PFSK-1 (cell line): ENCODE measurements around the gene KCNIP3.

Experiments
- FOXP2 ChIP-seq: optimal IDR thresholded peaks from 2 replicates; pipeline ENCODE3; 2011; ENCODE audit warnings: borderline replicate concordance, control low read depth, inconsistent platforms; ENCODE audit not compliant: insufficient read depth; ENCODE audit errors: extremely low read length, extremely low read depth
- POLR2AphosphoS5 ChIP-seq: IDR thresholded peaks from 2 replicates; pipeline ENCODE4 v1.6.1; 2012; ENCODE audit warnings: low read depth, mild to moderate bottlenecking, control low read depth, low read length, moderate library complexity
- REST ChIP-seq, 2 experiments: IDR thresholded peaks; 2 replicates each; pipeline versions ENCODE4 v1.6.1 to v1.8.0; 2011 to 2012; ENCODE audit warnings: low read depth in 2 of 2, low read length in 2 of 2, control low read depth in 1 of 2, inconsistent platforms in 1 of 2, mild to moderate bottlenecking in 1 of 2, moderate library complexity in 1 of 2; ENCODE audit not compliant: insufficient read depth in 1 of 2
- SIN3A ChIP-seq: IDR thresholded peaks from 2 replicates; pipeline ENCODE4 v1.6.1; 2012; ENCODE audit warnings: mild to moderate bottlenecking, low read length, moderate library complexity, borderline replicate concordance; ENCODE audit not compliant: insufficient read depth
- TAF1 ChIP-seq: IDR thresholded peaks from 2 replicates; pipeline ENCODE4 v1.6.1; 2012; ENCODE audit warnings: low read length, control low read depth, borderline replicate concordance; ENCODE audit not compliant: insufficient read depth

KCNIP3 gene

GRCh38 chr2:95337829-95338228 is 40.7 kb downstream of the KCNIP3 start:
- TF ChIP-seq SIN3A (no peak), REST (IDR thresholded peaks at IDR 0.05; ENCODE audit: insufficient read depth in 1 of 2, low read depth in 2 of 2, low read length in 2 of 2) (no peak), FOXP2 (no peak), POLR2AphosphoS5 (no peak), TAF1 (no peak)

- TF ChIP-seq POLR2AphosphoS5: no peak
- TF ChIP-seq SIN3A: no peak
- no peak for TF ChIP-seq REST (IDR thresholded peaks at IDR 0.05; ENCODE audit: insufficient read depth in 1 of 2, low read depth in 2 of 2, low read length in 2 of 2)
- no peak for TF ChIP-seq FOXP2
- no peak for TF ChIP-seq TAF1
Observed at GRCh38 chr2:95342556-95343320, 45.6 kb downstream of the KCNIP3 start.

DNA sequence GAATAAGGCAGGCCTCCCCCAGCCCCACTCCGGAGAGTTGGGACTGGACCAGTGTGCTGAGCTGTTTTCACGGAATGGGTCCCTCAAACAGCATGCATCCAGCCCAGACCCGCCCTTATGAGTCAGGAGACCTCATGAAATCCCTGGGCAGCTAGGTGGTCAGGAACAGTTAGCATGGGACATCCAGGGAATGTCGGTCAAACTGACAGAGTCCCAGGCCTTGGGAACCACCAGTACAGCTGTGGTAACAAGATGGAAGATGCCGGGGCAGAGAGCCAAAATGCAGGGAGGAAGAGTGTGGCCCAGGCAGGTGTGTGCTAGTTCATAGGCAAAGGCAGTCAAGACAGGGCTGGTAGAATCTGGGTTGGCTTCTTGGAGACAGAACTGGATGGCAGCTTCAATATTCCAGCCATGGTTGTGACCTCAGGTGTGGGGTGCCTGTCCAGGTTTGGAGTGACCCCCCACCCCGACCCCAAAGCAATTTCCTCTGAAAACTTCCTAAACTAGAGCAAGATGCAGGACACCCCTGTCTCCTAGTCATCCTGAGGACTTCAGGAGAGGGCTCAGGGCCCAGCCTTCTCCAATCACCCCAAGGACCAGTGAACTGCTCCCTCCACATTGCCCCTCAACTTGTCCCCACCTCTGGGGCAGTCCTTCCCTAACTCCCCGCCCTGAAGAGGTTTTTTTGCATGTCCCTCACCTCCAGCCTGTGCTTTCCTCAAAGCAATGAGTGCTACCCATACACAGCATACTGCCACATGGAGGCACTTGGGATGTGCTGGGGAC is 46.5 kb downstream of the KCNIP3 start:
- TF ChIP-seq SIN3A (no peak), TAF1 (no peak), REST (IDR thresholded peaks at IDR 0.05; ENCODE audit: insufficient read depth in 1 of 2, low read depth in 2 of 2, low read length in 2 of 2) (no peak), FOXP2 (no peak)

- no peak for TF ChIP-seq FOXP2
- no peak for TF ChIP-seq SIN3A
- no peak for TF ChIP-seq POLR2AphosphoS5
Observed at GRCh38 chr2:95344215-95344583, 47.1 kb downstream of the KCNIP3 start.

- TF ChIP-seq POLR2AphosphoS5: no peak
- TF ChIP-seq REST (IDR thresholded peaks at IDR 0.05; ENCODE audit: insufficient read depth in 1 of 2, low read depth in 2 of 2, low read length in 2 of 2): no peak
- no peak for TF ChIP-seq SIN3A
- TF ChIP-seq TAF1: no peak
- TF ChIP-seq FOXP2: no peak
Observed at GRCh38 chr2:95344656-95345055, 47.5 kb downstream of the KCNIP3 start.
